A673 (cell line): ENCODE results near the gene CACNG8. TPM values are rescaled to one million over a fixed set of nuclear protein-coding genes. Genes with fewer than 3 reads are reported as not detected.
"Not testable (repeated sequence)": the region's sequence is repeated elsewhere in the genome, so short reads cannot be mapped to it uniquely, and the experiment has no call there.

Experiments
- BruUV-seq: library from RNA; stranded (reverse); fragments of 400-500 nt; replicated peaks from 2 replicates; lab custom pipeline; 2021; lab: Mats Ljungman, UMichigan
- CTCF ChIA-PET: fragments of 300-600 bp; sonication (Branson Sonifier 250); formaldehyde crosslinking; loops from one replicate; lab custom pipeline; 2022; ENCODE audit warnings: antibody characterized with exemption; lab: Charles Lee
- POLR2A ChIA-PET: fragments of 300-600 bp; sonication (Branson Sonifier 250); formaldehyde crosslinking; loops from one replicate; lab custom pipeline; 2022; ENCODE audit warnings: antibody characterized with exemption; ENCODE audit not compliant: low non-redundant PET; lab: Charles Lee
- DNase-seq: peaks from one replicate; pipeline ENCODE4 v3.0.0-alpha.2; 2015; ENCODE audit warnings: low spot score
- H3K27ac ChIP-seq: fragments of 200-600 bp; sonication (generic); 2 replicates; pipeline ENCODE4 v1.5.1; 2016; ENCODE audit warnings: mixed run types, low read depth, mild to moderate bottlenecking, mixed read lengths, antibody characterized with exemption, low read length; ENCODE audit not compliant: poor library complexity, severe bottlenecking
- H3K27me3 ChIP-seq: fragments of 200-600 bp; sonication (generic); replicated peaks from 2 replicates; pipeline ENCODE4 v1.6.1; 2017; ENCODE audit warnings: mixed run types, low read depth, mild to moderate bottlenecking, mixed read lengths, antibody characterized with exemption, low read length; ENCODE audit not compliant: insufficient read depth, poor library complexity
- H3K36me3 ChIP-seq: fragments of 200-600 bp; sonication (generic); 2 replicates; pipeline ENCODE4 v1.6.1; 2016; ENCODE audit warnings: mixed run types, mild to moderate bottlenecking, mixed read lengths, antibody characterized with exemption, low read length; ENCODE audit not compliant: insufficient read depth, poor library complexity, severe bottlenecking
- H3K4me1 ChIP-seq: fragments of 200-600 bp; sonication (generic); 2 replicates; pipeline ENCODE4 v1.6.1; 2017; ENCODE audit warnings: mixed run types, mild to moderate bottlenecking, mixed read lengths, antibody characterized with exemption, low read length; ENCODE audit not compliant: insufficient read depth, poor library complexity, severe bottlenecking
- H3K4me3 ChIP-seq: fragments of 200-600 bp; sonication (generic); 2 replicates; pipeline ENCODE4 v1.5.1; 2016; ENCODE audit warnings: low read depth, mixed run types, mild to moderate bottlenecking, mixed read lengths, low read length; ENCODE audit not compliant: poor library complexity, severe bottlenecking
- H3K9me3 ChIP-seq: fragments of 200-600 bp; sonication (generic); 2 replicates; pipeline ENCODE4 v1.6.1; 2016; ENCODE audit warnings: mixed run types, low read depth, mild to moderate bottlenecking, mixed read lengths, antibody characterized with exemption, low read length; ENCODE audit not compliant: poor library complexity, severe bottlenecking
- EZH2 ChIP-seq: fragments of 200-600 bp; sonication (generic); IDR thresholded peaks from 2 replicates; pipeline ENCODE4 v1.6.1; 2017; ENCODE audit warnings: borderline replicate concordance, low read depth, mild to moderate bottlenecking, mixed read lengths, antibody characterized with exemption, low read length; ENCODE audit not compliant: poor library complexity, severe bottlenecking
- intact Hi-C: fragments of 100-400 bp; cut with micrococcal nuclease; formaldehyde crosslinking; loops from one replicate; pipeline ENCODE4 v1.10.0; 2022; ENCODE audit not compliant: unreplicated experiment
- total RNA-seq: library from RNA; stranded (reverse); gene quantifications from 2 replicates; pipeline ENCODE4 v1.2.3, GENCODE V29; 2021
- TF ChIP-seq, protein P1 (sequence below): fragments of 300-800, 200-600 bp; sonication (generic); conservative IDR thresholded peaks from 2 replicates; pipeline ENCODE4 v1.5.1; 2017; ENCODE audit warnings: low read depth, mild to moderate bottlenecking, antibody characterized with exemption, low read length, moderate library complexity, mixed read lengths

CACNG8 gene
- total RNA-seq, 1 experiment from 2014 or later, result 1.3 TPM

- no TSS peak for BruUV-seq
- Histone ChIP-seq H3K27ac (no peak overlapping the region), H3K27me3 (peaks cover 9% of the 10 kb centered on the region), H3K4me3 (no peak overlapping the region), H3K9me3 (no peaks in the 10 kb centered on the region), H3K36me3 (no peaks in the 10 kb centered on the region), H3K4me1 (no peaks in the 10 kb centered on the region)
- intact Hi-C loops, result no loop called here
- CTCF ChIA-PET, result no interaction called here
- POLR2A ChIA-PET, result no interaction called here
- DNase-seq, result no peak
- TF ChIP-seq, protein P1, sequence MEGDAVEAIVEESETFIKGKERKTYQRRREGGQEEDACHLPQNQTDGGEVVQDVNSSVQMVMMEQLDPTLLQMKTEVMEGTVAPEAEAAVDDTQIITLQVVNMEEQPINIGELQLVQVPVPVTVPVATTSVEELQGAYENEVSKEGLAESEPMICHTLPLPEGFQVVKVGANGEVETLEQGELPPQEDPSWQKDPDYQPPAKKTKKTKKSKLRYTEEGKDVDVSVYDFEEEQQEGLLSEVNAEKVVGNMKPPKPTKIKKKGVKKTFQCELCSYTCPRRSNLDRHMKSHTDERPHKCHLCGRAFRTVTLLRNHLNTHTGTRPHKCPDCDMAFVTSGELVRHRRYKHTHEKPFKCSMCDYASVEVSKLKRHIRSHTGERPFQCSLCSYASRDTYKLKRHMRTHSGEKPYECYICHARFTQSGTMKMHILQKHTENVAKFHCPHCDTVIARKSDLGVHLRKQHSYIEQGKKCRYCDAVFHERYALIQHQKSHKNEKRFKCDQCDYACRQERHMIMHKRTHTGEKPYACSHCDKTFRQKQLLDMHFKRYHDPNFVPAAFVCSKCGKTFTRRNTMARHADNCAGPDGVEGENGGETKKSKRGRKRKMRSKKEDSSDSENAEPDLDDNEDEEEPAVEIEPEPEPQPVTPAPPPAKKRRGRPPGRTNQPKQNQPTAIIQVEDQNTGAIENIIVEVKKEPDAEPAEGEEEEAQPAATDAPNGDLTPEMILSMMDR, result no peak
- TF ChIP-seq EZH2, result no peak
Measured at GRCh38 chr19:53945441-53945840, 17.3 kb upstream of the CACNG8 start.

DNA sequence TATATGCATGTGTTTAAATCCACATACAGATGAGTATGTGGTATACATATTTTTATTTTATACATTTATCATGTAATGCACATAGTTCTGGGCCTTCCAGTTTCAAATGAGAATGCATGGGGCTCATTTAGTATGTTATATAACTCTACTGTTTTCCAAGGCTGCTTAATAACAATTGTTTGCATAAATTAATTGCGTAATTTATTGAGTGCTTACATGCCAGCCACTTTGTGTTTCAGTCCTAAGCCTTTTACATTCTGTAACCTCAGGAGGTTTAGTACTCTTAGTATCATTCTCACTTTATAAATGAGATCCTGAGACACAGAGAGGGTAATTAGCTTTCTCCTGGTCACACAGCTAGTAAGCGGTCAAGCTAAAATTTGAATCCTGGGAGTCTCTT, 16.7 kb upstream of the CACNG8 start:
- no peak overlapping the region for H3K4me3 ChIP-seq
- no peaks in the 10 kb centered on the region for H3K36me3 ChIP-seq
- H3K9me3 ChIP-seq, result no peaks in the 10 kb centered on the region
- H3K4me1 ChIP-seq, result no peaks in the 10 kb centered on the region
- intact Hi-C loops, result no loop called here
- no peak overlapping the region for H3K27ac ChIP-seq
- DNase-seq, result no peak
- POLR2A ChIA-PET, result no interaction called here
- BruUV-seq, result no TSS peak
- CTCF ChIA-PET, result no interaction called here
- peaks cover 9% of the 10 kb centered on the region for H3K27me3 ChIP-seq
- no peak for TF ChIP-seq EZH2
- TF ChIP-seq, protein P1, result no peak

DNA sequence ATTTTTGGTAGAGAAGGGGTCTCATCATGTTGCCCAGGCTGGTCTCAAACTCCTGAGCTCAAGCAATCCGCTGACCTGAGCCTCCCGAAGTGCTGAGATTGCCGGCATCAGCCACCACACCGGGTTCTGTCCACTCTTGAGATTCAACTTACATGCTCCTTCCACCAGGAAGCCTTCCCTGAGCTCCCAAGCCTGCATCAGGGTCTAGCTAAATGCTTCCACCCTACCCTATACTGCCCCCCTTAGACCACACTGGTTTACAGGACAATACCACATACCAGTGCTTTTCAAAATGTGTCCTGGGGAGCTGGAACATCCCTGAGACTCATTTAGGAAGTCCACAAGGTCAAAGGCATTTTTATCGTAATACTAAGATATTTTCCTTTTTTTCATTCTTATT, 15.1 kb upstream of the CACNG8 start:
- Histone ChIP-seq H3K4me1 (no peaks in the 10 kb centered on the region), H3K27me3 (peaks cover 5% of the 10 kb centered on the region), H3K36me3 (no peaks in the 10 kb centered on the region), H3K9me3 (no peaks in the 10 kb centered on the region), H3K27ac (no peak overlapping the region), H3K4me3 (no peak overlapping the region)
- CTCF ChIA-PET, result interaction anchor here (0.5 to 0.7 kb wide), 3 partner anchors 83 to 347 kb away, joined by 3 to 4 read pairs (median 3); no protein-coding TSS in a partner anchor
- peak; percentile 43 for DNase-seq
- no TSS peak for BruUV-seq
- POLR2A ChIA-PET, result interaction anchor here (0.6 kb wide), 1 partner anchor 801 kb away, joined by 3 read pairs; no protein-coding TSS in a partner anchor
- intact Hi-C loops, result no loop called here
- no peak for TF ChIP-seq EZH2
- TF ChIP-seq, protein P1, result peak; percentile 53

DNA sequence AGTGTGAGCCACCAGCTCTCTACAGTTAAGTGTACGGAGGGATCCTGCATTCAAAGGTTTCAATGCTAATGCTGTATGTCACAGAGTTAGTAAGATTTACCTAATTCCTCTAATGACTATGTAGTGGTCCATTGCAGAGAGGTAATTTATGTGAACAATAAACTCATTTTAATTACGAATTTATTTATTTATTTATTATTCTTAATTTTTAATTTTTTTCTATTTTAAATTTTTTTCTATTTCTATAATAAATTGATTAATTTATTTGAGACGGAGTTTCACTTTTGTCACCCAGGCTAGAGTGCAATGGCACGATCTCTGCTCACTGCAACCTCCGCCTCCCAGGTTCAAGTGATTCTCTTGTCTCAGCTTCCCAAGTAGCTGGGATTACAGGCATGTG, 14.1 kb upstream of the CACNG8 start:
- H3K36me3 ChIP-seq, H3K27me3 ChIP-seq, H3K27ac ChIP-seq, intact Hi-C loops, H3K4me3 ChIP-seq, DNase-seq, CTCF ChIA-PET, H3K4me1 ChIP-seq, H3K9me3 ChIP-seq, BruUV-seq: not testable (repeated sequence)
- POLR2A ChIA-PET, result interaction anchor here (0.6 kb wide), 1 partner anchor 802 kb away, joined by 3 read pairs; no protein-coding TSS in a partner anchor
